HG02943 (cell line): ENCODE measurements around the gene ZNF660.

ENCODE experiments used
- ATAC-seq: cut with Tn5 transposase; IDR thresholded peaks from one replicate; pipeline ENCODE4 v1.9.1; 2021; ENCODE audit warnings: mild to moderate bottlenecking, low read depth, moderate library complexity; ENCODE audit not compliant: unreplicated experiment

The ZNF660 gene

GRCh38 chr3:44624749-44625480, 40.2 kb downstream of the ZNF660 start, which contains the start of gene ZNF197:
TSS of gene ZNF197 (plus strand) at chr3:44625036. CDS start at chr3:44629155, 4,119 bp downstream.
- ATAC-seq: peak; percentile 83

DNA sequence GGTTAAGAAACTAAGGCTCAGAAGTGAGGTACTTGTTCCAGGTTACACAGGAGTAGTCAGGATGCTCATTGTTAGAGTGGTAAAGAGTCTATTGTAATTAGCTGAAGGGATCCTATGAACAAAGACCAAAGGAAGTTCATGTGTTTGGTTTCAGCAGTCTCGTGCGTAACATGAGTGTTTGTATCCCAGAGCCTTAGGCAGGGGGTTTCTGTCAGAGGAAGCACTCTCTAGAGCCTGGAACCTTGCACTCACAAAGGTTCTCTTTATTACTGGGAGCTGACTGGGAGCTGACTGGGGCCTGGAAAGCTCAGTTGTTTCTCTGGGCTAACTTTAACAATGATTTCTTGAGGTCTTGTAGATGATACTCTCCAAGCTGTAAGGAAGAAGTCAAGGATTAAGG, 44.0 kb downstream of the ZNF660 start:
- ATAC-seq: no peak

DNA sequence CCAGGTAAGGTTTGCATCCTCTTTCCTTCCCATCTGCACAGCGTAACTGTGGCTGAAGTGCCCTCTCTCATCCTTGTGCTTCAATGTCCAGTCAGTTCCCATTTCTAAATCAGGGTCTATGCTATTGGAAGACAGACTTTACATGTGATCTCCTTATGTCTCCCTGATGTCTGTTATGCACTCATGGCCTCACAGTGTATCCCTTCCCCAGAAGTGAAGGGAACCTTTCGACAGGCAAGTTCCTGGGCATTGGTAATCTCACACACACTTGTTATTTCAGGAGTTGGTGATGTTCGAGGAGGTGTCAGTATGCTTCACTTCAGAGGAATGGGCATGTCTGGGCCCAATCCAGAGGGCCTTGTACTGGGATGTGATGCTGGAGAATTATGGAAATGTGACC, 47.4 kb downstream of the ZNF660 start:
- no peak for ATAC-seq

DNA sequence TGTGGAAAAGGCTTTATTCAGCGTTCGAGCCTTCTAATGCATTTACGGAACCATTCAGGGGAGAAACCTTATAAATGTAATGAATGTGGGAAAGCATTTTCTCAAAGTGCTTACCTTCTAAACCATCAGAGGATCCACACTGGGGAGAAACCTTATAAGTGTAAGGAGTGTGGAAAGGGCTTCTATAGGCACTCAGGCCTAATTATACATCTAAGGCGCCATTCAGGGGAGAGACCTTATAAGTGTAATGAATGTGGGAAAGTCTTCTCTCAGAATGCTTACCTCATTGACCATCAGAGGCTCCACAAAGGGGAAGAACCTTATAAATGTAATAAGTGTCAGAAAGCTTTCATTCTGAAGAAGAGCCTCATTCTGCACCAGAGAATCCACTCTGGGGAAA, 57.6 kb downstream of the ZNF660 start:
- no peak for ATAC-seq

DNA sequence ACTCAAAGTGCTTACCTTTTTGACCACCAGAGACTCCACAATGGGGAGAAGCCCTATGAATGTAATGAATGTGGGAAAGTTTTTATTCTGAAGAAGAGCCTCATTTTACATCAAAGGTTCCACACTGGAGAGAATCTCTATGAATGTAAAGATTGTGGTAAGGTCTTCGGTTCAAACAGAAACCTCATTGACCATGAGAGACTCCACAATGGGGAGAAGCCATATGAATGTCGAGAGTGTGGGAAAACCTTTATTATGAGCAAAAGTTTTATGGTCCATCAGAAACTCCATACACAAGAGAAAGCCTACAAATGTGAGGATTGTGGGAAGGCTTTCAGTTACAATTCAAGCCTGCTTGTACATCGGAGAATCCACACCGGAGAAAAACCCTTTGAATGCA, 58.3 kb downstream of the ZNF660 start:
- no peak for ATAC-seq

DNA sequence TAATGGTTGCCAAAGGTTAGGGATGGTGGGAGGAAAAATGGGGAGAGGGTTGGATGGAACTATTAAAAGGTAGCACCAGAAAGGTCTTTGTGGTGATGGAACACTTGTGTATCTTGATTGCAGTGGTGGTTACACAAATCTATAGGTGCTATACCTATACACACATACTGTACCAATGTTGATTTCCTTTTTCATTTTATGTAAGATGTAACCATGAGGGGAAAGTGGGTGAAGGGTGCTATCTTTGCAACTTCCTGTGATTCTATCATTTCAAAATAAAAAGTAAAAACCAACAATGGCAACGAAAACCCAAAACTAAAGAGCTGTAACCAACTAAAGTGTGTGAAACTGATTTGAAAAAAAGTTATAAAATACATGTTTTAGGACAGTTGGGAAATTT, 63.0 kb downstream of the ZNF660 start:
- no peak for ATAC-seq

- ATAC-seq: peak; percentile 98
Observed at GRCh38 chr3:44648564-44649229, 63.9 kb downstream of the ZNF660 start, which contains the start of gene ZNF35. TSS of gene ZNF35 (plus strand) at chr3:44648732. CDS start at chr3:44651068, 2,336 bp downstream.
